GM19463 (cell line): Measurements from ENCODE around the gene DBX1.
"Not testable (repeated sequence)": the region's sequence is repeated elsewhere in the genome, so short reads cannot be mapped to it uniquely, and the experiment has no call there.

ENCODE experiments used
- ATAC-seq: cut with Tn5 transposase; IDR thresholded peaks from one replicate; pipeline ENCODE4 v1.9.1; 2021; ENCODE audit warnings: mild to moderate bottlenecking, moderate library complexity; ENCODE audit not compliant: unreplicated experiment

The DBX1 gene, protein sequence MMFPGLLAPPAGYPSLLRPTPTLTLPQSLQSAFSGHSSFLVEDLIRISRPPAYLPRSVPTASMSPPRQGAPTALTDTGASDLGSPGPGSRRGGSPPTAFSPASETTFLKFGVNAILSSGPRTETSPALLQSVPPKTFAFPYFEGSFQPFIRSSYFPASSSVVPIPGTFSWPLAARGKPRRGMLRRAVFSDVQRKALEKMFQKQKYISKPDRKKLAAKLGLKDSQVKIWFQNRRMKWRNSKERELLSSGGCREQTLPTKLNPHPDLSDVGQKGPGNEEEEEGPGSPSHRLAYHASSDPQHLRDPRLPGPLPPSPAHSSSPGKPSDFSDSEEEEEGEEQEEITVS

DNA sequence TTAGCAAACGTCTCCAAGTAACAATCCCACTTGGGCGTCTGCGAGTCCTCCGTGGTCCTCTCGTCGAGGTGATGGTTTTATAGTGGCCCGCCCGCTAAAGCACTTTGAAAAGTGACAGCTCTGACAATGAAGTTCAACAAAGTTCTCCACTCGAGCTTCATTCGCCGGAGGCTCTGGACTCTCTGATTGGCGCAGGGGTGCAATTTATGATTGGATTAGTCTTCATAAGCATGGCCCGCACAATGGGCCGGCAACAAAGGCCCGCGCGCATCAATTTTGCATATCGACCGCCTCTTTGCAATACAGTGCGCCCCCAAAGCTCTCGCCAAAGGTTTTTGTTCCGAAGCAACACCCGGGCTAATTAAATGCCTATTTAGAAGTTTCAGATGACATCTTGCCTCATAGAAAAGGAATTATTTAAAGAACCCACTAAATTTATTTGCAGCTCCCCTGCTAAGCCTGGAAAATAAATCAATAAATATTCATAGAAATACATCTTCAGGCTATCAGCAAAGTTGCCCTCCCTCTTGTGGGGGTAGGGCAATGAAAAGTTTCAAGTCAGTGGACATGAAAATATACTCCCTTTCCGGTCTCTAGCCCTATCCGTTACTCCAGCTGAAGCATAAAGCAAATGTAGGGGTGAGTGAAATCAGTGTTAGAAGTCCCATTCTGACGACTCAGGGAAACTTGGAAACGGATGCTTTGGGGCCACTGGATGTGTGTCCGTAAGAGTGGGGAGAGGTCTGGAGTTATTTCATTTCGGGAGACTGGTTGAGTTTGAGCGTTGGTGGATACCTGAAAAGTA lies at the start of gene DBX1:
TSS of gene DBX1 (minus strand) at position 51 of the 805 bp plus-strand sequence. CDS start 151 bp downstream, outside the sequence.
- ATAC-seq = no peak

DNA sequence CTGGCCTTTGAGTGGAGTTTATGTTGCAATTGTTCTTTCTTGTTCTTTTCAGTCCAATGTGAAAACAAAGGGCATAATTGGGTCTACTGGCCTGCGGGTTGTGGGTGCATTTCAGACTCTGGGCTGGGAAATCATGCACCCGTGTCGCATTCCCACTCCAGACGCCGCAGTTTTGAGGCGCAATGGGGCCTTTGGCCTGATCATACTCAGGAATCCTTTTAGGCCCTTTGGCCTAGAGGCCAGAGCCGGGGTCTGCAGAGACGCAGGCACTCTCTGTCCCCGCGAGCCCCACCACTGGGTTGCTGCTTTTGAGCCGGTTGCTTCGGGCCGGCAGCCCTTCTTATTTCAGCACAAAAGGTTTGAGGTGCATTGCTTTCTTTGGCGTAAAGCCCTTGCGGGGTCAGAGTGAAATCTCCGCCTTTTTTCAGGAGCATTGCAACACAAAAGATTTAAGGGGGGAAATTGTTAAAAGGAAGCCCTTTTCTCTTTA lies 48.4 kb upstream of the DBX1 start:
- ATAC-seq = no peak

DNA sequence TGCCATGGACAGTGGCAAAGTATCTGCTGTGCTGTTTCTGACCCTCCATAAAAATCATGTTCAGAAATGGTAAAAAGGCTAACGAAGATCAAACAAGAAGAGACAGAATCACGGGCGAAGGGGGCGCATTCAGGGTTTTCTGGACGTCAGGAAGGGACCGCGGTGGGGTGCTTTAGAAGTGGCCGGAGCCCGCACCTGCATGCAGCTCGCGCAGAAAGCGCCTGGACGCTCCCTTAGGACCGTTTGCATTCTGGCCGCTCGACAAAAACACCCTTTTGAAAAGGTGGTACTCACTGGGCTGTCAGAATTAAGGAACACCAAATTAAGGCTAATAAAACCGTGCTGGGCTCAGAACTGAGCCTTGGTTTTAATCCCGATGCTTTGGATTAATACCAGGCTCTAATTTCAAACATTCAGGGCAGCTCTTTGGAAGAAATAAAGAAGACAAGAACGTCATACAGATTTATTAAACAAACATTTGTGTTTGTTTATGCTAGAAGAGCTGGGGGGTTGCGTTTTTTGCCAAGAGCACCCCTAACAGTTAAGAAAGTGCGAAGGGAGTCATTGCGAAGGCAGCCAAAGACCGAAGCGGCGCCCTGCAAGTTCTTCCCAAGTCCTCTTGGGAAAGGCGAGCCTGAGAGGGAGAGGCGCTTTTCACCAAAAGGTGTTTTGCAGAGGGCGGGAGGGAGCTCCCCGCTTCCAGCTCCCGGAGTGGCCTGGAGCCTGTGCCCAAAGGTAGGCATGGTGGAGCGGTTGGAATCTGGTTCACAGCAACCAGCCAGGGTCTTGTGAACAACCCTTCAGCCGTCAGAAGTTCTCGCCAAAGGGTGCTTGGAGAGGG lies 47.7 kb upstream of the DBX1 start:
- ATAC-seq = no peak

DNA sequence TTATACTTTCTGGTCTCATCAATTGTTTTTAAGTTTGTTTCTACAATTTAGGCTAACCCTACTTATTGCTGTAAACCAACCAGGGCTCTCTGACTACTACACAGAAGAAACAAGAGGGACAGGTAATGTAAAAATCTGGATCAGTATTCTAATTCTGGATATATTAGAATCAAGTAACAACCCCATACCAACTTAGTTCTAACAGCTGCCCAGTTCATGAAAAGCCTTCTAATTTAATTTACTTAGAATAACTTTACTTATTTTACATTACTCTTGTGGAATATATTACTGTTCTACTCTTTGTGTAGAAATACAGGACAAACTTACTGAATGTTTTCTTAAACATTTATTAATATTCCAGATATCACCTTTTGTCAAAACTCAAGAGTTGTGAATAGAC lies 45.5 kb upstream of the DBX1 start:
- ATAC-seq = no peak

DNA sequence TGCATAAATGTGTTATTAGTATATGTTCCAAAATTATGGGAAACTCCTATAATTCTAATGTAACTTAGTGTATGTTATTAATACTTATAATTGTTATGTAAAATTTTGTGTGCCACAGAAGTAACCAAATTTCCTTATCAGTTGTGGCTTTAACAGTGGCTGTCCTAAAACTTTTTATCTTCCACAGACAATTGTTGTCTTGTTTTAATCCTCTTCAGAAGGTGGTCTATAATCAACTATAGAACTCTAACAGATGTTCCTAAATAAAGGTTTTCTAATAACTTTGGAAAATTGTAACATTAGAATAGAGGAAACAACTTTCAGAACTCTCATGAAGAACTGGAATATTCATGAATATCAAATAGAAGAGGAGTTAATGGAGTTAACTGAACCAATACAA lies 44.4 kb upstream of the DBX1 start:
- no peak for ATAC-seq

DNA sequence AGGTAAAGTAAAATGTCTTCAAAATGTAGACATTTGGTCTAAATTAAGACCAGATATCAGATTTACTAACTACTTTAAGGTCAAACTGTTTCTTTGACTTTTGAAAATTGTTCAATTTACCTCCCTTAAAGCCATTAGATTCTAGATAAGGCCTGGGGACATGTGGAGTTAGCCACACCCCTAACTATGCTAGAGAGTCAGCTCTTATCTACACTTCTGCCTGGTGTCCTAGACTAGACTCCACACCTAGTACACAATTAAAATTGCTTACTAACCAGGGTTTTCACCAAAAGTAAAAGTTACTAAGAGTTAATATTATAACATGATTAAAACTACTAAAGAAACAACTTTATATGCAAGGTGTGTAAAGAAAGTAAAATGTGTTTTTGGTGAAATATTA lies 43.6 kb upstream of the DBX1 start:
- ATAC-seq = no peak

DNA sequence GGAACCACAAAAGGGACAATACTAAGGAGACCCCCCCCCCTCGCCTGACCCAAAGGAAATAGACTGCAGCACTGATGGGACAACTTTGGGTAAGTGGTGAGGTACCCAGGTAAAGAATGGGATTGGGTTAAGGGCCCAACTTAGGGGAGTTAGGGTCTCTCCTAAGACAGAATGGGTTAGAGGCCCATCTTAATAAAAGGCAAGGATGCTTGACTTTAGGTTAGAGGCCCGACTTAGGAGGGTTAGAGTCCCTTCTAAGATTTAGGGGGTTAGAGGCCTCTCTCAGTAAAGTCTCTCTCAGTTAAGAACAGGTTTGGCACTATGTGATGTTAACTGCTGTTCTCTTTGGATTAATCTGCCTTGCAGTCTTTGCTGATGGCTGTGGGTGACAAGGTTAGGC lies 41.0 kb upstream of the DBX1 start:
- ATAC-seq = no peak

DNA sequence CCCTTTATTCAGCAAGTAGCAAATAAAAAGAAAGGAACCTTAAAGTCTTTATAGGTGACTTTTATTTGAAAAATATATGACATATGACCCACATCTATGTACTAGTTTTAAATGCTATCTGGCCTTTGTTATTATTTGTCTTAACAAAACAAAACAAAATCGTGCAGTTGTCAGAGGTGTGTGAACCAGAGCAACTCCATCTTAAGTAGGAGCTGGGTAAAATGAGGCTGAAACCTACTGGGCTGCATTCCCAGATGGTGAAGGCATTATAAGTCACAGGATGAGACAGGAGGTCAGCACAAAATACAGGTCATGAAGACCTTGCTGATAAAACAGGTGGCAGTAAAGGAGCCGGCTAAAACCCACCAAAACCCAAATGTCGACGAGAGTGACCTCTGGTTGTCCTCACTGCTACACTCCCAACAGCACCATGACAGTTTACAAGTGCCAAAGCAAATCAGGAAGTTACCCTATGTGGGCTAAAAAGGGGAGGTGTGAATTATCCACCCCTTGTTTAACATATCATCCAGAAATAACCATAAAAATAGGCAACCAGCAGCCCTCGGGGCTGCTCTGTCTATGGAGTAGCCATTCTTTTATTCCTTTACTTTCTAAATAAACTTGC lies 40.2 kb upstream of the DBX1 start:
- ATAC-seq = not testable (repeated sequence)

DNA sequence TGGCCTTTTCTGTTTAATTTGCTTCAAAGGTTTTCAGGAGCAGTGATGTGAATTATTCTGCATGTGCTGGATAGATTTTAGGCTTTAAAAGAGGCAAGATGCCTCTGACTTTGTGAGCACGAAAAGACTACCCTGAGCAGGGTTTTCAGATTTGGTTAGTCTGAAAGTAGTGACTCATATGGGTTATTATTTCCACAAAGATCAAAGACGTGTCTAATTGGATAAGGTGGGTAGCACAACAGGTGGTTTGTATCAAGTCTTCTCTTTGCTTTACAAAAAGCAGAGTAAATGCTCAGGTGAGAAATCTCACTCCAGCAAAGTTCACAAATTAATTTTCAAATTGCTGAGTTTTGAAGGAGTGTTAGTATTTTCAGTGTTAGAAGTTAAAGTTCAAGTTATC lies 37.6 kb upstream of the DBX1 start:
- no peak for ATAC-seq

DNA sequence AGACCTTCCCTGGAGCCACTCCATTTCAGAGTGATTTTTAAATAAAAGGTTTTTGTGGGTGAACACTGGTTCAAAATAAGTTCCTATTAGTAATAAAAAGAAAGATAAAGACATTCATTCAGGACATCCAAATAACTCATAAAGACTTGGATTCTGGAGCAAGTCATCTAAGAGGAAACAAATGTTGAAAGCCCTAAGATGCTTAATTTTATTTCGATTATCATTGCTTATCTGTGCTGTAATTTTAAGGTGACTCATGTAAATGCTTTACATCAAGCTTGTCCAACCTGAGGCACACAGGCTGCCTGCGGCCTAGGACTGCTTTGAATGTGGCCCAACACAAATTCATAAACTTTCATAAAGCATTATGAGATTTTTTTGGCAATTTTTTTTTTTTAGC lies 34.2 kb upstream of the DBX1 start:
- ATAC-seq = no peak

DNA sequence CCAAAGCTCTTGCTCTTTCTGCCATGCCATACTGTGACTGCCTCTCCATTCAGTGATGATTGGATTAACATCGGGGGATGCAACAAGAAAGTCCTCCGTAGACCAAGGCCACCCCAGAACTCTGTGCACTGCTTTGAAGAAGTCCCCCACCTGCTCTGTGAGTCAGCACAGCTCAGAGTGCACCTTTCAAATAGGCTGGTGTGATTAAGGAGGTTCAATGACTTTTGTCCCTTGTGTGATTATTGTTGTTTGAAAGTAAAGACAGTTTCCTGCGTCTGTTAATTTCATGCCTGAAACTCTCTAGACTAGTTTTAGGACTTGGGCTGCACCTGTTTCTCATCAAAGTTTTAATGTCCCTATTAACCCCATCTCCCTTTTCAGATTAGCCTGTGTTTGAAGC lies 33.0 kb upstream of the DBX1 start:
- ATAC-seq = no peak

DNA sequence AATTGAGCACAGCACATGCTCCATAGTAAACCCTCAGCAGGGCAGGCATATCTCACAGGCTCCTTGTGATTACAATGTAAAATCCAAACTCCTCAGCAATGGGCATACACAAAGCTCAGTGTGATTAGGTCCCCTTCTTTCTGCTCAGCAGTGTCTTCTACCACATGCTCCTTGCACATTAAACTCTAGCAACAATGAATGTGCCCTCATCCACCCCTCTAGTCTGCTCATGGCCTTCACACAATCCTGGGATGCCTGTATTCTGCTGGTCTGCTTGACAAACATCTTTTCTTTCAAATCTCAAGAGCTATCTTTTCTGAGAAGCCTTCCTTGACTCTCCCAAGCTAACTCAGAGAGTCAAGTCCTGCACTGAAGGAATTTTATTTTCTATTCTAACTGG lies 32.4 kb upstream of the DBX1 start:
- no peak for ATAC-seq

DNA sequence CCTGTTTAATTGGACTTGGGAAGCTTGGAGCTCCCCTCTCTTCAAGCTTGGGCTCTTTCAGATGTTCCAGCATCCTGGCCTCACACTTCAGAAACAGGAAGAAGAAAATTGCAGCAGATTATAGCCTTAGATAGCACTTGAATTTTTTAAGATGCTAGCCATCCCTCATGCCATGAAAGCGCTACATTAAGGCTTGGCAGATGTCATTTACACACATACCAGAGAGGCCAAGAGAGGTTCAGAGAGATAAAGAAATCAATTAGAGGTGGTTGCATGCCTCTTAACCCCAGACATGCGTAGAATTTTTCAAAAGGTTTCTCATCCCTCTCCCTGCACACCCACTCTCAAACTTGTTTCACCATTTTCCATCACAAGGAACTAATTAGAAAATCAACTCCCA lies 31.9 kb upstream of the DBX1 start:
- no peak for ATAC-seq

DNA sequence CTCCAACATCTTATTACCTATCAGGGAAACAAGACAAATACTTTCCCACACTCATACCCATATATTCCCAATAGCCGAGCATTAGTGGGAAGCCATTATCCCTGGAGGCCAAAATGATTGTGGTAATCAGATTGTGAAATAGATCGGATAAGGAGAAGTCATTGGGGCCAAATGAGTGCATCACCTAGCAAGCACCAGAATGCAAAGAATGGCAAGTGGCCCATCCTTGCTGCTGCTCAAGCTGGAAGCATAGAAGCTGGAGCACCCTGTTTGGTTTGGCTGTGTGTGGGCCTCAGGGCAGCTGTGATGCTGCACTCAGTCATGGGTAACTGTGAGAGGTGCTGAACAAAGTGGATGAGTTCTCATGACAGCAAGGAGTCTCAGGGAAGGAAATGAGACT lies 18.7 kb upstream of the DBX1 start:
- ATAC-seq = no peak

DNA sequence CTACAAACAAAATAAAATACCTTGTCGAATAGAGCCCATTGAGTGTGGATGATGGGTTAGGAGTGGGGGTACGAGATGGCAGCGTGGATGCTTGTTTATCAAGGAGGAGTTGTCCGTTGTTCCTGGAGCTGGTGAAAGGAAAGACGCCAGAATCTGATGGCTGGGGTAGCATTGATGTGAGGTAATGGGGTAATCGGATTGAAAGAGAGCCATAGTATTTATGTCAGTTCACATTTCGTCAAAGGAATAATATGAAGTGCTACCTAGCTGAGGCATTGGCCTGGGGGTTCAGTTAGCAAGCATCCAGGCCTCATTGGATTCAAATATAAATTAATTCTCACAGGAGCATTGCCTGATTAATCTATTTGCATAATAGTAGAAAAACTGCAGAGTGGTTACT lies 16.9 kb upstream of the DBX1 start:
- no peak for ATAC-seq

DNA sequence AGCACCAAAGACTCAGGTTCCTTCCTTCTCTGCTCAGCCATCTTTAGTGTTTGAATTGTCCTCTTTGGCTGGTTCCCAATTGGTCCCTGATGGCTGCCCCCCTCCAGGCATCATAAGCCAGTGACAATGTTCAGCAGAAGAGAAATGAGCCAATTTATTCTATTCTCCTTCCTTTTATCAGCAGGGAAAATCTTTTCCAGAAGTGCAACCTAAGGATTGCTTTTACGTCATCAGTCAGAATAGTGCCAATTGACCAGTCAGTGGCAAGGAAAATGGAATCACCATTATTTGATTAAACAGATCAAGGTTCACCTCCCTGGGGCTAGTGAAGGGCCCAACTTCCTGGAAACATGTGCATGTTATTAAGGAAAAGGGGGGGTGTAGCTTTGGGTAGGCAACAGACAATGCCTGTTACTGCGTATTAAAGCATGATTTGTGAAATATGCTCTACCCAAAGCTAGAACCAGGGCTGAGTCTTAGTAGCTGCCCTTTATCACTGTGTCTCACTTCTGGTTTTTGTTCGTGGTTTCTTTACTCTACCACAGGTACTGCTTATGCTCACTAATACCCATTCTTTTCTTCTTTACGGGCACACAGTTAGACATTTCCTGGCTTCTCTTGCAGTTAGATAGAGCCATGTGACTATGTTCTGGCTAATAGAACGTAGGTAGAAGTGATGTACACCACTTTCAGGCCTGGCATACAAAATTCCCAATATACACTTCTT lies 12.6 kb upstream of the DBX1 start:
- no peak for ATAC-seq

DNA sequence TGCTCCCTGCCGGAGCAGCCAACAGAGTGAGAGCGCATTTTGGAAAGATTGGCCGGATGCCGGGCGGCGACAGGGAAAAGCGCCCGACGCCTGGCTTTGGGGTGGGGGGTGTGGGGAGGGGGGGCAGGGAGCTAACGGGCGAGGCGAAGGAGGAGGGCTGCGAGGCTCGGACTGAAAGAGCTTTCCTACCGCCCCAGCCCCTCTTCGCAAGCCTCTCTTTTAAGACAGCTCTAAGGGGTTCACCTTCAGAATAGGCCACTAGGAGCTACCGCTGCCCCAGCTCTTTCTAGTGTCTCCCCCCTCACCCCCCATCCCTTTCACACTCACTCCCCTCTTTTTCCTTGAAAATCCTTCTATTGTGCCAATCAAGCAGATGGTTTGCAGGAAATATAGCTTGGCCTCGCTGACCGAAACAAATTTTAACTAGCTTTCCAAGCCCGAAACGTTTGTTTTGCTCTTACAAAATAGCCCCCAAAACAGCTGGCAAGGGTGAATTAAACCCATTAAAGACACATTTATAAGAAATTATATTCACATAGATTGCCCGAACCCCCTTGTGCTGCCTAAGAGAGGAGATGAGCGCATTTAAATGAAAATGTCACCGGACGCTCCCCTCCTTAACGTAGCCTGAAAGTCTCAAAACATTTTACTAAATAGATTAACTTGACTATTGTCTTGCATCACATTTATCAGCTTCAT lies 3.7 kb upstream of the DBX1 start:
- no peak for ATAC-seq

DNA sequence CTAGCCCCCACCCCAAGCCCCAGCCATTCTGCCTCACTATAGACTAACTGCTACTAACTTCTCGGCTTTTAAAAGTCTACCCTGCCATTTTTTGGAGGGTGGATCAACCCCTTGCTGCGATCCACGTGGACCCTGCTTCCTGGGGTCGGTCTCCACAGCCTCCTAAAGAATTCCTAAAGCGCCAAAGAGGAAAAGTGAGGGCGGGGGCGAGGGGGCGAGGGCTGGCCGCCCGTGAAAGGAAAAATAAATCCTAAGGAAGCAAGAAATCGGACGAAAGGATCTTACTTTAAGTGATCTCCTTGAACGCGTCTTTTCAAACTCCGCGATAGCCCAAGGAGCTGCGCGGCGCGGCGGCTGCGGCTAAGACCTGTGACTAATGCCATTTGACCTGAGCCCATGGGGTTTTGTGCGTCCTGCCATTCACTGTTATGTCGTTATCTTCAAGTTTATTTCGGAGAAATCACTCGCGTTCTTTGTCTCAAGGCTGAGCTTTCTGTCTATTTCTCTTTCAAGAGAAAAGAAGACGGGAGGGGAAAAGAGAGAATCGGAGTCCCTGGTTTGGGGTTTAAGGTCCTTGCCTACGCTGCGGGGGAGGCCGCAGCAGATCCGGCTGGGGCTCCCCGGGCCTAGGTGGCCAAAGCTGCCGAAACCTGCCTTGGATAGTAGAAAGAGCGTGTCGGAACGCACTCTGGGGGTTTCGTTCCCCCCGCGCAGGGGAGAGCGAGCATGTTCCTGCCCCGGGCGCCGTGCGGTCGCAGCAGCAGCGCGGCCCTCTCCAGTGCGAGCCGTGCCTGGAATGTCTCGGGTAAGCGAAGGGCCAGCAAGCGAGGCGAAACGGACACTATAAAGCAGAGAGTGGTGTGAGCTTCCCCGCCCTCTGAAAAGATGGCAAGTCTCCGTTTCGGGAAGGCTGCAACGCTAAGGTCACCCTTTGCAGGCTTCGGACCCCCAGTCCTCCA lies 2.8 kb upstream of the DBX1 start:
- no peak for ATAC-seq
